Endothelial cell of umbilical vein (primary cell): ENCODE results near the gene C10orf67.

Source experiments
- EZH2 ChIP-seq: IDR thresholded peaks from 2 replicates; pipeline ENCODE4 v1.6.1; 2012; ENCODE audit warnings: borderline replicate concordance, low read depth, mild to moderate bottlenecking, moderate library complexity, low read length, inconsistent platforms; ENCODE audit not compliant: severe bottlenecking
- GATA2 ChIP-seq: IDR thresholded peaks from 2 replicates; pipeline ENCODE4 v1.7.0; 2011; ENCODE audit warnings: low read depth, mild to moderate bottlenecking, moderate library complexity, mixed read lengths, low read length; ENCODE audit not compliant: insufficient read length, insufficient read depth
- POLR2AphosphoS5 ChIP-seq: IDR thresholded peaks from 2 replicates; pipeline ENCODE4 v1.6.1; 2012; ENCODE audit warnings: low read depth, mild to moderate bottlenecking, control low read depth, low read length, moderate library complexity; ENCODE audit not compliant: insufficient read depth
- TF ChIP-seq, protein P1 (sequence below), 2 donors: IDR thresholded peaks; 1 replicate in 1 of 2; 2 replicates in 1 of 2; pipeline ENCODE4 v1.5.1; 2011; ENCODE audit warnings: low read length in 2 of 2, mild to moderate bottlenecking in 2 of 2, moderate library complexity in 2 of 2, control low read depth in 1 of 2, inconsistent platforms in 1 of 2, low read depth in 1 of 2; ENCODE audit not compliant: insufficient read depth in 1 of 2; ENCODE audit errors: extremely low read depth in 1 of 2
- TF ChIP-seq, protein P2 (sequence below): IDR thresholded peaks from 2 replicates; pipeline ENCODE4 v1.6.1; 2011; ENCODE audit not compliant: insufficient read depth, insufficient read length

DNA sequence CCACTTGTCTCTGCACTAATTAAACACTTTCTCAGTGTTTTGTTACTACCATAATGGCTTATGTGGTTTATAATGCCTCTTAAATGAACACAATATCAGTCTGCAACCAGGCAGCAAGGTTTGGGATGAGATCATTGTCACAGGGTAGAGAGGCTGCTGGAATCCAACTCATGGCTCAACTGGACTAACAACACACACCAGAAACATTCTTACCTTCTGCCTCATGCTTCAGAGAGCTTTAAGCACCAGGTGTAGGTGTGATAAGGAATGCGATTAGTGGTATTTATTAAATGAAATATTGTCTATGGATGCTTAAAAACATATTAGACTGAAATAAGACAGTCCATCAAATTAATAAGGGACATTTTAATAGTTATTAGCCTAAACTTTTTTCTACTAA is 127.1 kb downstream of the C10orf67 start:
- TF ChIP-seq, protein P1, sequence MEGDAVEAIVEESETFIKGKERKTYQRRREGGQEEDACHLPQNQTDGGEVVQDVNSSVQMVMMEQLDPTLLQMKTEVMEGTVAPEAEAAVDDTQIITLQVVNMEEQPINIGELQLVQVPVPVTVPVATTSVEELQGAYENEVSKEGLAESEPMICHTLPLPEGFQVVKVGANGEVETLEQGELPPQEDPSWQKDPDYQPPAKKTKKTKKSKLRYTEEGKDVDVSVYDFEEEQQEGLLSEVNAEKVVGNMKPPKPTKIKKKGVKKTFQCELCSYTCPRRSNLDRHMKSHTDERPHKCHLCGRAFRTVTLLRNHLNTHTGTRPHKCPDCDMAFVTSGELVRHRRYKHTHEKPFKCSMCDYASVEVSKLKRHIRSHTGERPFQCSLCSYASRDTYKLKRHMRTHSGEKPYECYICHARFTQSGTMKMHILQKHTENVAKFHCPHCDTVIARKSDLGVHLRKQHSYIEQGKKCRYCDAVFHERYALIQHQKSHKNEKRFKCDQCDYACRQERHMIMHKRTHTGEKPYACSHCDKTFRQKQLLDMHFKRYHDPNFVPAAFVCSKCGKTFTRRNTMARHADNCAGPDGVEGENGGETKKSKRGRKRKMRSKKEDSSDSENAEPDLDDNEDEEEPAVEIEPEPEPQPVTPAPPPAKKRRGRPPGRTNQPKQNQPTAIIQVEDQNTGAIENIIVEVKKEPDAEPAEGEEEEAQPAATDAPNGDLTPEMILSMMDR (IDR thresholded peaks at IDR 0.05; ENCODE audit: extremely low read depth in 1 of 2, insufficient read depth in 1 of 2, low read depth in 1 of 2, low read length in 2 of 2) = no peak
- TF ChIP-seq POLR2AphosphoS5 (no peak), EZH2 (no peak), GATA2 (no peak)
- TF ChIP-seq, protein P2, sequence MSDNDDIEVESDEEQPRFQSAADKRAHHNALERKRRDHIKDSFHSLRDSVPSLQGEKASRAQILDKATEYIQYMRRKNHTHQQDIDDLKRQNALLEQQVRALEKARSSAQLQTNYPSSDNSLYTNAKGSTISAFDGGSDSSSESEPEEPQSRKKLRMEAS = no peak
